ENCODE results near the gene STAT4.
"Not testable (repeated sequence)": the region's sequence is repeated elsewhere in the genome, so short reads cannot be mapped to it uniquely, and the experiment has no call there.

STAT4 gene

GRCh38 chr2:191012845-191013681 lies 137.7 kb downstream of the STAT4 start:
- DNase-seq = peak; percentile 27

- DNase-seq = no peak
These were observed 138.4 kb downstream of the STAT4 start for GRCh38 chr2:191012346-191012745.

- peak; percentile 57 for DNase-seq
These were observed 139.6 kb downstream of the STAT4 start for GRCh38 chr2:191010887-191011885.

GRCh38 chr2:191009541-191010374 lies 141.0 kb downstream of the STAT4 start:
- DNase-seq = peak; percentile 38

- no peak for DNase-seq
These were observed 142.5 kb downstream of the STAT4 start for GRCh38 chr2:191008286-191008685.

- DNase-seq = no peak
These were observed 143.6 kb downstream of the STAT4 start for GRCh38 chr2:191006997-191007783.

- DNase-seq = no peak
These were observed 144.5 kb downstream of the STAT4 start for GRCh38 chr2:191006297-191006696.

- no peak for DNase-seq
These were observed 147.1 kb downstream of the STAT4 start for GRCh38 chr2:191003405-191004309.

- no peak for DNase-seq
These were observed 149.2 kb downstream of the STAT4 start for GRCh38 chr2:191001624-191002023.

- no peak for DNase-seq
These were observed 149.8 kb downstream of the STAT4 start for GRCh38 chr2:191001032-191001431.

GRCh38 chr2:190999949-191000665 lies 150.7 kb downstream of the STAT4 start:
- no peak for DNase-seq

- DNase-seq = no peak
These were observed 151.7 kb downstream of the STAT4 start for GRCh38 chr2:190999058-190999457.

GRCh38 chr2:190997526-190998113 lies 153.2 kb downstream of the STAT4 start:
- no peak for DNase-seq

GRCh38 chr2:190996947-190997346 lies 153.8 kb downstream of the STAT4 start:
- DNase-seq = no peak

- peak; percentile 59 for DNase-seq
These were observed 154.4 kb downstream of the STAT4 start for GRCh38 chr2:190996338-190996946.

- not testable (repeated sequence) for DNase-seq
These were observed 155.5 kb downstream of the STAT4 start for GRCh38 chr2:190995315-190995714.

- no peak for DNase-seq
These were observed 156.6 kb downstream of the STAT4 start for GRCh38 chr2:190994148-190994547.

- no peak for DNase-seq
These were observed 157.5 kb downstream of the STAT4 start for GRCh38 chr2:190993292-190993643.

GRCh38 chr2:190990132-190990531 lies 160.7 kb downstream of the STAT4 start:
- no peak for DNase-seq
